HG03196 (cell line): ENCODE results near the gene CCNA2.

Source experiments
- ATAC-seq: cut with Tn5 transposase; IDR thresholded peaks from one replicate; pipeline ENCODE4 v1.9.1; 2021; ENCODE audit not compliant: unreplicated experiment

Gene CCNA2

DNA sequence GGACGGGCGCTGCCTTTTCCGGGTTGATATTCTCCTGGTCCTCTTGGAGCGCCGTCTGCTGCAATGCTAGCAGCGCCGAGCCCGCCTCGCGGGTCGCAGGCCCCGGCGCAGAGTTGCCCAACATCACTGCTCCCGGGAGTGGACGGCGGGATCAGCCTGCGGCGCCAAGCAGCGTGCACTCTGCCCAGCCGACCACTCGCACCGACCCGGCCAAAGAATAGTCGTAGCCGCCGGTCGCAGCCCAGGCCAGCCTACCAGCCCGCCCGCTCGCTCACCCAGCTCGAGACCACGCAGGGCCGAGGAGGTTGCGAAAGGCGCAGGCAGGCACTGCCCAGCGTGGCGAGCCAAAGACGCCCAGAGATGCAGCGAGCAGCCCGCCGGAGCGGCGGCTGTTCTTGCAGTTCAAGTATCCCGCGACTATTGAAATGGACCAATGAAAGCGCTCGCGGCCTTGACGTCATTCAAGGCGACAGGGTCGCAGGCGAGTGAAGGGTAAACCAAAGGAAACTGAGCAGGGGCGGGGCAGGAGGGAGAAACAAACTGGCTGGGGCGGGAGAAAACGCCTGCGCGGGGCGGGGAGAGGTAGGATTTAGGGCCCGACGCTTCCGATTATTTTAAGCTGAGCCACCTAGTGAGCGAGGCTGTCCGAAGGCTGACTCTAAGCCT lies at the start of gene CCNA2:
TSS of gene CCNA2 (minus strand) at position 379 of the 666 bp plus-strand sequence. CDS start at position 124, 255 bp downstream.
- ATAC-seq, result peak; percentile 96

- peak; percentile 100 for ATAC-seq
Observed at GRCh38 chr4:121869841-121870822, 46.4 kb upstream of the CCNA2 start, which contains the start of gene BBS7. Gene BBS7 (minus strand): TSS chr4:121870474. CDS start chr4:121870313, 161 bp downstream.

- ATAC-seq, result no peak
Observed at GRCh38 chr4:121863799-121864198, 40.1 kb upstream of the CCNA2 start.

DNA sequence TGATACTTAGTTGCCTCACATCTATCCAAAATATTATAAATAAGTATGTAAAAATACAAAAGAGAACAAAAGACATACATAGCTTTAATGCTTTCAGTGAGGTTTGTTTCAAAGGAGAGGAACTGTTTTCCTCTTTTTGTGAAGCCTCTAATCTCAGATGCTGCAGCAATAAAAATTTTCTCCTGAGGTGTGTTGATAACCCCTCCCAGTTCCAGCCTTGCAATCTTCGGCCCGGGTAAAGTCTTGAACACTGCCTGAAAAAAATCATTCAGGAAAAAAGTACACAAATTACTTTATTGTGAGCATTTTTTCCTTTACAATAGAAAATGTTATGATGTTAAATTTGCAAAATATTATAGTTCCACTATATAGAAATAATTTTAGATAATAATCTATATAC lies 37.7 kb upstream of the CCNA2 start:
- no peak for ATAC-seq

DNA sequence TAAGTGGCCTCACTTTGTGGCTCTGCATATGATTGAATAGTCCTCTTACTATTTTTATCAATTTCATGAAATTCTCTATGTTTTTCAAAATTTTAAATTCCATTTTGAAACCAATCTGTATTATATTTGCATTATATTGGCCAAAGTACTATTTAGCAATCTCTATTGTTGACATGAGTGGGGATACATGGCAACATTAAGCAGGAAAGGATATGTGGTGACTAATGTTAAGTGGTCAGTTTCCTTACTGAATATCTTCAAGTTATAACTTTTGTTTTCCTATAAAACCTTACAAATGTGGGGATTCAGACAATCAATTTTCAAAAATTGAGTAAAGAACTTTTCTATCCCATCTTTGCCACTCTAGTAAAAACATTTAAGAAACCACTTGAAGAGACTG lies 36.4 kb upstream of the CCNA2 start:
- no peak for ATAC-seq

GRCh38 chr4:121851354-121851753 lies 27.7 kb upstream of the CCNA2 start:
- ATAC-seq, result no peak

GRCh38 chr4:121846662-121847061 lies 23.0 kb upstream of the CCNA2 start:
- no peak for ATAC-seq

GRCh38 chr4:121842862-121843261 lies 19.2 kb upstream of the CCNA2 start:
- ATAC-seq, result no peak

DNA sequence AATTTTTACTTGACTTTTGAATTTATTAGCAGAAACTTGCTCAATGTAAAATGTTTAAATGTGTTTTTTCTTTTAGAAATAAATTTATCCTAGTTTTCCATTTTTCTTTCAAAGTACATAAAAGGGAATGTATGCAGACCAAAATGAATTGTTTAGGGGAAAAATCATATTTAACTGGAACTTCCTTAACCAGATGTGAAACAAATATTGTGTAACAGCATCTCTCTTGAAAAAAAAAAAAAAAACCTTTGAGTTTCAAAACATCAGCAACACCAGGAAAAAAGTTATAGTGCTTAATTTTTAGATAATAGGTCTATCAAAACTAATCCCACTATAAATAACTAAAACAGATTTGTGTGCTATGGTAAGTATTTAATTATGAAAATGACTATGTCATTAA lies 14.5 kb upstream of the CCNA2 start:
- ATAC-seq, result no peak

DNA sequence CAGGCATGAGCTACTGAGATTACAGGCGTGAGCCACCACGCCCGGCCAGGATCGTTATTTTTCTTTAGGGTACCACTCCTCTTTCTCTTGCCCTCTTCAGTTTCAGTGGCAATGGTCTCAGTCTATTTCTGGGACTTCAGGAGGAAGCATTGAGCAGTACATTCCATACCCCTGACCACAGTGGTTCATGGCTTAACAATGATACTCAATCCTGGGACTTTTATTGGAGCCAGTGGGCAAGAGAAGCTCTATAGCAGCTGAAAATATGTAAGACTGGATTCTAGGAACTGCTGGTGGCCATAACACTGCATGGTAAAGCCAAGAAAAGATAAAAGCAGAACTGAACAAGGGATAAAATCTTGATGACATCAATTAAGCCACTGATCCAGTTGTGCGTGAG lies 5.8 kb upstream of the CCNA2 start:
- ATAC-seq, result no peak

- no peak for ATAC-seq
Observed at GRCh38 chr4:121827853-121828252, 4.2 kb upstream of the CCNA2 start.

- ATAC-seq, result no peak
Observed at GRCh38 chr4:121824950-121825349, 1.3 kb upstream of the CCNA2 start.

DNA sequence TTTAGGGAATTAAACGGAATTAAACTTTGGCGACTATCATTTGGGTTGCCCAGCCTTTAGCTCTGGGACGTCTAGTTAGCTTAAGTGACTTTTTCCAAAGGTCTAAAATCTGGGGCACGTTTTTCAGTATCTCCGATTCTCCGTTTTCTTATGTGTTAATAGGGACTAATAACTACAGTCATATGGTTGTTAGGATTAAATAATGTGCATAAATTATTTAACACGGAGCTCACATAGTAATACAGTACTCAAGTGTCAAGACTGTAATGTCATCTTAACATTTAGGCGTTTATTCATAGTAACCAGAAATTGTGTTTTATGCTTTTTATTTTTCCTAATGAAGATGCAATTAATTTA lies 466 bp upstream of the CCNA2 start:
- ATAC-seq, result no peak

- peak; percentile 37 for ATAC-seq
Observed at GRCh38 chr4:121822796-121823504, 733 bp downstream of the CCNA2 start.

DNA sequence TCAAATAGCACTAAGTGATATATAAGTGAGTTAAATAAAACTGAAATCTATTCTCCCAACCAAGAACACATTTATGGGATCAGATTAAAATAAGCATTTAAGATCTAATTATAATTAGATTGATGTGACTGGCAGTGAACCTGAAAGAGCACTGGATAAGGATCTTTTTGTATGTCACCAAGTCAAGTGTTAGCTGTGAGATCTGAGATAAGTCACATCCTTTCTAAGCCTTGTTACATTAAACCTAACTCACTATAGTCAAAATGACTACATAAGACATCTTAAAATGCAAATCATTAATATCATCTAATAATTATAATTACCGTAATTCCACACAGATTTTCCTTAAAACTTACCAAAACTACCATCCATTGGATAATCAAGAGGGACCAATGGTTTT lies 1.6 kb downstream of the CCNA2 start:
- no peak for ATAC-seq

DNA sequence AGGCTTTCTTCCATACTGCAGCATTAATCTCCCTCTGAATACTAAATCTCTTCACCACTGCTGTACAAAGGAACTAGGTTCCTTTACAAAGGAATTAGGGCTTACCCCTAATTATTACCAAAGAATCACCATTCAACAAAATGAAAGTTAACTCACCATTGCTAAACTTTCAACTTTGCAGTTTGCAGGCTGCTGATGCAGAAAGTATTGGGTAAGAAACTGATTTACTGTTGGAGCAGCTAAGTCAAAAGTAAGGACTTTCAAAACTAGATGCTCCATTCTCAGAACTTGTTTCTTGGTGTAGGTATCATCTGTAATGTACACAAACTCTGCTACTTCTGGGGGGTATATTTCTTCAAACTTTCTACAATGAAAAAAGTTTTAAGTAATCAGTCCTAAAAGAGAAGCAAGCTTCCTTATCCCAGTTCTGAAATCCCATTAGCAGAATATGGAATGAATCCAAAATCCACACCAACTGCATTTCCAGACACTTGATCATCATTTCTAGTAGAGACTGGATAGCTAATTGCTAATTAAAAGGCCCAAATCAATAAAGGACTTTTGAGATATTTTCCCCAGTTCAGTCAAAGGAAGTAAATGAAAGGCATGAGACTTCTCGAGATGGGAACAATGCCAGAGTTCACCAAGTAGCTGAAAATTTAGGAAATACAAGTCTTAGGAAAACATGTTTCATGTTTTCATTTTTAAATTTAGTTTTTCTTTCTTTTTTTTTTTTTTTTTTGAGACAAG lies 4.3 kb downstream of the CCNA2 start:
- no peak for ATAC-seq

- no peak for ATAC-seq
Observed at GRCh38 chr4:121818215-121818614, 5.5 kb downstream of the CCNA2 start.

GRCh38 chr4:121817701-121818100 lies 6.0 kb downstream of the CCNA2 start:
- no peak for ATAC-seq

DNA sequence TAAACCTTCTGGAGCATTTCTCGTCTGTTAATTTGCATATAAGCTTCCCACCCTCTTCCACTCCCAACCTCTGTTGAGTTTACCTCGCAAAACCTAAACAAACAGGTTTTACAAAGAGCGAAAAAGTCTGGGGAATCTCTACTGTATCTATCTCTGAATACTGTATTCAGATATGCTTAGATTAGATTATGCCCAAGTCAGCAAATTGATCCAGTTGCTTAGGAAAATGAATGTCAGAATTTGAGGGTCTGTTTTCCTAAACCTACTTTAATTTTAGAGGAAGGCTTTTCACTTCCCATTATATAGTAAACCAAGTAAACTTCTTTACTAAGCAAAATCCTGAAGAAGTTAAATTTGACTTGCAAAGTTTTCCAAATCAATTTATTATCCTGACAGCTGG lies 6.7 kb downstream of the CCNA2 start:
- no peak for ATAC-seq

DNA sequence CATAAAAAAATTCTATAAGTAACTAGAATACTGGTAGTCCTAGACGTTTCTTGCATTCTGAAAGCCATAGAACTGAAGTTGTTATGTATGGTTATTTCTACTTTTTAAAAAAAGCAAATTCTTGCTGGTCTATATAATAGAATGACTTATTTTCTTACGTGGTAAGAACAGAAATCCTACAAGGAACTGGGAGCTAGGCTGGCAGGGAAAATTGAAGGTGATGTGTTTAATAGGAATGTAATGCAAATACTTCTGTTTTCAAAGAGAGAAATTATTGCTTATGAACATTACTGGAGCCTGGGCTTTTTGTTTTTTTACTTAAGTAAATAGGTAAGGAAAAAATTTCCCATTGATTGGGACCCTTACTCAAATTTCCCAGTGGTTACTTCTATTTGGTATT lies 8.9 kb downstream of the CCNA2 start:
- no peak for ATAC-seq

GRCh38 chr4:121811122-121811521 lies 12.6 kb downstream of the CCNA2 start:
- no peak for ATAC-seq
